K562 (cell line): Measurements from ENCODE around the gene IFITM2. TPM values are rescaled to one million over a fixed set of nuclear protein-coding genes. Genes with fewer than 3 reads are reported as not detected.

Experiments used
- MAFG ChIP-seq: fragments of 450-650 bp; conservative IDR thresholded peaks from 2 replicates; pipeline ENCODE4 v1.6.1; 2016; ENCODE audit warnings: missing genetic modification characterization, missing compliant biosample characterization
- POLR2AphosphoS2 ChIP-seq: IDR thresholded peaks from 2 replicates; pipeline ENCODE4 v1.6.1; 2012; ENCODE audit warnings: low read length, improper control_type of control experiment
- YY1 ChIP-seq, 3 experiments: IDR thresholded peaks; 2 replicates each; pipeline ENCODE4 v1.6.1; 2011; ENCODE audit warnings: low read length in 2 of 3, mild to moderate bottlenecking in 2 of 3, moderate library complexity in 2 of 3, borderline replicate concordance in 1 of 3, control low read depth in 1 of 3, low read depth in 1 of 3; ENCODE audit not compliant: insufficient read depth in 3 of 3, insufficient replicate concordance in 2 of 3, control insufficient read depth in 1 of 3, insufficient read length in 1 of 3; ENCODE audit errors: extremely low read depth in 1 of 3
- ZFP36 ChIP-seq: fragments of 150-350 bp; IDR thresholded peaks from 2 replicates; pipeline ENCODE4 v1.6.1; 2018; ENCODE audit warnings: low read length, low read depth; ENCODE audit not compliant: partially characterized antibody
- ZKSCAN1 ChIP-seq: fragments of 150-350 bp; IDR thresholded peaks from 2 replicates; pipeline ENCODE4 v1.6.1; 2016; ENCODE audit warnings: low read depth, low read length
- ZNF436 ChIP-seq: fragments of 250-450, 450-650 bp; sonication (Bioruptor Pico); formaldehyde crosslinking; IDR thresholded peaks from 2 replicates; pipeline ENCODE4 v1.7.0; 2020; ENCODE audit warnings: mild to moderate bottlenecking
- polyA plus RNA-seq, 8 experiments: library from polyadenylated mRNA; depleted of rRNA in 4 of 8; stranded (reverse) in 5 of 8; unstranded in 3 of 8; fragments of >200 nt; fragmentation: Nextera tagmentation in 2 of 8; fragmentation: Illumina TruSeq in 1 of 8; extraction: Ambion mirVana in 2 of 8; extraction: Trizol in 1 of 8; gene quantifications; 2 replicates each; pipeline versions ENCODE4 v1.2.1 to v1.2.3, GENCODE V29; 2011 to 2014; ENCODE audit warnings: inconsistent platforms in 1 of 8, missing spikeins in 1 of 8
- total RNA-seq, 7 experiments: library from RNA; depleted of rRNA in 6 of 7; stranded (reverse); fragments of >200 nt in 6 of 7; fragmentation: Illumina TruSeq in 2 of 7; extraction: Trizol in 2 of 7; gene quantifications; 2 replicates each; pipeline versions ENCODE4 v1.2.1 to v1.2.3, GENCODE V29; 2011 to 2021; ENCODE audit warnings: low replicate concordance in 1 of 7
- TF ChIP-seq, protein P1 (sequence below): sonication (generic); formaldehyde crosslinking; IDR thresholded peaks from 2 replicates; pipeline ENCODE4 v1.8.0; 2023; ENCODE audit warnings: mild to moderate bottlenecking, missing genetic modification reagents
- TF ChIP-seq, protein P2 (sequence below): fragments of 450-650 bp; IDR thresholded peaks from 2 replicates; pipeline ENCODE4 v1.6.1; 2016; ENCODE audit warnings: low read depth, mild to moderate bottlenecking, moderate library complexity
- TF ChIP-seq, protein P3 (sequence below), 2 experiments: IDR thresholded peaks in 1 of 2; conservative IDR thresholded peaks in 1 of 2; 2 replicates each; pipeline ENCODE4 v1.6.1; 2016; ENCODE audit warnings: low read depth in 2 of 2, mild to moderate bottlenecking in 1 of 2, missing compliant biosample characterization in 1 of 2, missing genetic modification characterization in 1 of 2, moderate library complexity in 1 of 2

IFITM2 gene
- total and polyA plus RNA-seq, 9 of the 15 experiments (the other 6 are each of a cell fraction or from before 2014, with no cell fraction given) = 52.8 to 4,872 (median 356) TPM

DNA sequence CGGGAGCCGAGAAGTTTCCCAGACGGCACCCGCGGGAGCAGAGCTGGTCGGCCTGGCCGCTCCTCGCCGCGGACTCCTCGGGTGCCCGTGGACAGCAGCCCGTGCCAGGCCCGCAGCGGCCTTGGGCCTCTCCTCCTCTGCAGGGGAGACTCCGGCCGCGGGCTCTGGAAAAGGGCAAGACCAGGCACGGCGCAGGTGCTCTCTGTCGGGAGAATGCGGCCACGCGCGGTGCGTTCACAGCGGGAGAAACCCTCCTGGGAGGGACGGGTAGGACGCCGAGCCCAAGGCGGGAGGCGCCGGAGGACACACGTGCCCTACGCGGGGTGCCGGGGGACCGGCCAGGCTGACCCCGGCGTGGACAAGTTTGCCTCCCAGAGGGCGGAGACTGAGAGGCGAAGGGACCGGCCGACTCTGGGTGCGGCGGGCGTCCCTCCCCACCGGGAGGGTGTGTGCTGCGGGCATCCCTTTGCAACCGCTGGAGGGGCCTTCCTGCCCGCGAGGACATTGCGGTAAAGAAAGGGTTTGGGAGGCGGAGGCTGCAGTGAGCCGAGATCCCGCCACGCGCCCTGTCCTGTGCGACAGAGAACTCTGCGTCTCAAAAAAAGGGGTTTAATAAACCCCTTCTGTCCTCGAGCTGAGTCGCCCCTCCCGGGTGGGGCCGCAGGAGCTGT lies 8.6 kb downstream of the IFITM2 start (continued):
- TF ChIP-seq ZFP36 = no peak
- no peak for TF ChIP-seq ZNF436 (CRISPR knock-in tag)
- no peak for TF ChIP-seq MAFG
- no peak for TF ChIP-seq YY1 (IDR thresholded peaks at IDR 0.05; ENCODE audit: borderline replicate concordance in 1 of 3, control insufficient read depth in 1 of 3, extremely low read depth in 1 of 3, insufficient read depth in 3 of 3, insufficient read length in 1 of 3, insufficient replicate concordance in 2 of 3, low read depth in 1 of 3, low read length in 2 of 3)
- TF ChIP-seq, protein P1, sequence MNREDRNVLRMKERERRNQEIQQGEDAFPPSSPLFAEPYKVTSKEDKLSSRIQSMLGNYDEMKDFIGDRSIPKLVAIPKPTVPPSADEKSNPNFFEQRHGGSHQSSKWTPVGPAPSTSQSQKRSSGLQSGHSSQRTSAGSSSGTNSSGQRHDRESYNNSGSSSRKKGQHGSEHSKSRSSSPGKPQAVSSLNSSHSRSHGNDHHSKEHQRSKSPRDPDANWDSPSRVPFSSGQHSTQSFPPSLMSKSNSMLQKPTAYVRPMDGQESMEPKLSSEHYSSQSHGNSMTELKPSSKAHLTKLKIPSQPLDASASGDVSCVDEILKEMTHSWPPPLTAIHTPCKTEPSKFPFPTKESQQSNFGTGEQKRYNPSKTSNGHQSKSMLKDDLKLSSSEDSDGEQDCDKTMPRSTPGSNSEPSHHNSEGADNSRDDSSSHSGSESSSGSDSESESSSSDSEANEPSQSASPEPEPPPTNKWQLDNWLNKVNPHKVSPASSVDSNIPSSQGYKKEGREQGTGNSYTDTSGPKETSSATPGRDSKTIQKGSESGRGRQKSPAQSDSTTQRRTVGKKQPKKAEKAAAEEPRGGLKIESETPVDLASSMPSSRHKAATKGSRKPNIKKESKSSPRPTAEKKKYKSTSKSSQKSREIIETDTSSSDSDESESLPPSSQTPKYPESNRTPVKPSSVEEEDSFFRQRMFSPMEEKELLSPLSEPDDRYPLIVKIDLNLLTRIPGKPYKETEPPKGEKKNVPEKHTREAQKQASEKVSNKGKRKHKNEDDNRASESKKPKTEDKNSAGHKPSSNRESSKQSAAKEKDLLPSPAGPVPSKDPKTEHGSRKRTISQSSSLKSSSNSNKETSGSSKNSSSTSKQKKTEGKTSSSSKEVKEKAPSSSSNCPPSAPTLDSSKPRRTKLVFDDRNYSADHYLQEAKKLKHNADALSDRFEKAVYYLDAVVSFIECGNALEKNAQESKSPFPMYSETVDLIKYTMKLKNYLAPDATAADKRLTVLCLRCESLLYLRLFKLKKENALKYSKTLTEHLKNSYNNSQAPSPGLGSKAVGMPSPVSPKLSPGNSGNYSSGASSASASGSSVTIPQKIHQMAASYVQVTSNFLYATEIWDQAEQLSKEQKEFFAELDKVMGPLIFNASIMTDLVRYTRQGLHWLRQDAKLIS (CRISPR knock-in tag) = 0 out of 2 replicates have a peak, but pooled peaks have one; percentile 73
- TF ChIP-seq POLR2AphosphoS2 = 0 out of 2 replicates have a peak, but pooled peaks have one; percentile 4
- TF ChIP-seq, protein P2, sequence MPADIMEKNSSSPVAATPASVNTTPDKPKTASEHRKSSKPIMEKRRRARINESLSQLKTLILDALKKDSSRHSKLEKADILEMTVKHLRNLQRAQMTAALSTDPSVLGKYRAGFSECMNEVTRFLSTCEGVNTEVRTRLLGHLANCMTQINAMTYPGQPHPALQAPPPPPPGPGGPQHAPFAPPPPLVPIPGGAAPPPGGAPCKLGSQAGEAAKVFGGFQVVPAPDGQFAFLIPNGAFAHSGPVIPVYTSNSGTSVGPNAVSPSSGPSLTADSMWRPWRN = no peak
- TF ChIP-seq, protein P3, sequence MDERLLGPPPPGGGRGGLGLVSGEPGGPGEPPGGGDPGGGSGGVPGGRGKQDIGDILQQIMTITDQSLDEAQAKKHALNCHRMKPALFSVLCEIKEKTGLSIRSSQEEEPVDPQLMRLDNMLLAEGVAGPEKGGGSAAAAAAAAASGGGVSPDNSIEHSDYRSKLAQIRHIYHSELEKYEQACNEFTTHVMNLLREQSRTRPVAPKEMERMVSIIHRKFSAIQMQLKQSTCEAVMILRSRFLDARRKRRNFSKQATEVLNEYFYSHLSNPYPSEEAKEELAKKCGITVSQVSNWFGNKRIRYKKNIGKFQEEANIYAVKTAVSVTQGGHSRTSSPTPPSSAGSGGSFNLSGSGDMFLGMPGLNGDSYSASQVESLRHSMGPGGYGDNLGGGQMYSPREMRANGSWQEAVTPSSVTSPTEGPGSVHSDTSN (CRISPR knock-in tag; IDR thresholded peaks at IDR 0.05; ENCODE audit: low read depth) = no peak
- TF ChIP-seq, protein P3 (tag; conservative IDR thresholded peaks at IDR 0.05; ENCODE audit: low read depth) = no peak
- TF ChIP-seq ZKSCAN1 = no peak
